ENCODE data around the gene RUVBL2. TPM values are rescaled to one million over a fixed set of nuclear protein-coding genes. Genes with fewer than 3 reads are reported as not detected.
A peak's percentile ranks its signal among the peaks of the same experiment; 100 is the strongest.

RUVBL2 gene
- polyA plus RNA-seq, 10 donors = 43.8 to 73.4 (median 52.0) TPM

DNA sequence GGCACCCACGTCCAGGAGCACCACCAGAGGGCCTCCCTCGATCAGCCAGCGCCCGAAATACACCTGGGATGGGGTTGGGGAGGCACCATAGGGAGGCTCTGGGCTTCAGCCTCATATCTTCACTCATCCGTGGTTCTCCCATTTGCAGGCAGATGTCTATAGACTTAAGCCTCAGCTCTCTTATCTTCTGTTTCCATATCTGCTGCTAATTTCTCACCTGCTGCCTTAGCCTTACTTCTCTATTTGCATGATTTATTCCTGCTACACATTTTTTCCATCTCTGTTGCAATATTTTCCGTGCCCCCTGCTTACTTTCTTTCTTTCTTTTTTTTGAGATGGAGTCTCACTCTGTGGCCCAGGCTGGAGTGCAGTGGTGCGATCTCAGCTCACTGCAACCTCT lies 6.4 kb upstream of the RUVBL2 start:
- no peak for DNase-seq

DNA sequence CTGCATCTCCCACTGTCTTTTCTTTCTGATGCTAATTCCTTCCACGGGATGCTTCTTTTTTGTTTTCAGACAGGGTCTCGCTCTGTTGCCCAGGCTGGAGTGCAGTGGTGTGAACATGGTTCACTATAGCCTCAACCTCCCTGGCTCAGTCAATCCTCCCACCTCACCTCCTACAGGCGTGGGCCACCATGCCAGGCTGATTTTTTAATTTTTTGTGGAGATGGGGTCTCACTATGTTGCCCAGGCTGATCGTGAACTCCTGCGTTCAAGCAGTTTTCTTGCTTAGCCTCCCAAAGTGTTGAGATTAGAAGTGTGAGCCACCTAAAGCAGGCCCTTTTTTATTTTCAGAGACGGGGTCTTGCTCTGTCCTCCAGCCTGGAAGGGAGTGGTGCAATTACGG lies 5.4 kb upstream of the RUVBL2 start:
- DNase-seq = no peak

DNA sequence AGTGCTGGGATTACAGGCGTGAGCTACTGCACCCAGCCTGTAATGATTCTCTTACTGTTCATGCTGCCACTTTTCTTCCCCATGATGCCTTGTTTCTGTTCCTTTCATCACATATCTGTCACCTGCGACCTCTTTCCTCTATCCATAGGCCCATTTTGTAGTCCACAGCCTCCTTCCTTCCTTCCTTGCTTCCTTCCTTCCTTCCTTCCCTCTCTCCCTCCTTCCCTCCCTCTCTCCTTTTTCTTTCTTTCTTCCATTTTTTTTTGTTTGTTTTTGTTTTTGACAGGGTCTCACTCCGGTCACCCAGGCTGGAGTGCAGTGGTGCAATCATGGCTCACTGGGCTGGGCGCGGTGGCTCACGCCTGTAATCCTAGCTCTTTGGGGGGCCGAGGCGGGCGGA lies 4.8 kb upstream of the RUVBL2 start:
- DNase-seq = no peak

DNA sequence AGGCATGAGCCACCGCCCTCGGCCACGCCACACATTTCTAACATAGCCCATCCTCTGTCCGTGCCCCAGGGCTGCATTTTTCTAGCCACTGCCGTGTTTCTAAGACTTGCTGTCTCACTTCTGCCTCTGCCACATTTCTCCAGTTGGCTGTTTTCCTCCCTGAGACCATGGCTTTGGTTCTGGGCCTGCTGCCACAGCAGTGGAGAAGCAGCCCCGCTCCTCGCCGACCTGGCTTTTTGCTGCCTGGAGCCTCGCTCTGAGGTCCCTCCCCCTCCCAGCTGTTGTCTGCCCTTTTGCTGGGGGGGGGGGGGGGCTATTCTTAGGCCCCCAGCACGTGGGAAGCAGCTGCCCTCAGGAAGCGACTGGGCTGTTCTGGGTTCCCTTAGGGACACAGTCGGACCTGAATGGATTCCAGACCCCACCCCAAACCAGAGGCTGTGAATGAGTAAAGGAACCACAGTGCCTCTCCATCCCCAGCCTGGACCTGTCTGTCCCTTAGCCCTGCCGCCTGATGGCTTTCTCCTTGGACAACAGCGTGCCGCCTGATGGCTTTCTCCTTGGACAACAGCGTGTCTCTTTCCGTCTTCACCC lies 3.9 kb upstream of the RUVBL2 start:
- peak; percentile 52 to 61 (median 60) for DNase-seq

DNA sequence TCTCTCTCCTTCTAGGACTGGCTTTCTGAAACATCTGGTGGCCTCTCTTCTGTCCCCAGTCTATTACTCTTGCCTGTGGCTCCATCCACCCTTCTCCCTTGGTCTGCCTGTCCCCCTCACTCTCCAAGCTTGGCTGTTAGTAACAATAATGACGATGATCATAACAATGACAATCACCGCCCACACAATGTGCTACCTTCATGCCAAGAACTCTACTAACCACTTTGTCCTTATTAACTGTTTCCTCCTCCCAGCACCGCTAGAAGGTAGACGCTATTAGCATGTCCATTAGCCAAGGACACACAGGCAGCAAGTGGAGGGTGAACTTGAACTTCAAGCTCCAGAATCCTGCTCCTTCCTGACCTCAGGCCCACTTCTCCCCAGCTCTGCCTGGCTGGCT lies 3.3 kb upstream of the RUVBL2 start:
- DNase-seq = no peak

DNA sequence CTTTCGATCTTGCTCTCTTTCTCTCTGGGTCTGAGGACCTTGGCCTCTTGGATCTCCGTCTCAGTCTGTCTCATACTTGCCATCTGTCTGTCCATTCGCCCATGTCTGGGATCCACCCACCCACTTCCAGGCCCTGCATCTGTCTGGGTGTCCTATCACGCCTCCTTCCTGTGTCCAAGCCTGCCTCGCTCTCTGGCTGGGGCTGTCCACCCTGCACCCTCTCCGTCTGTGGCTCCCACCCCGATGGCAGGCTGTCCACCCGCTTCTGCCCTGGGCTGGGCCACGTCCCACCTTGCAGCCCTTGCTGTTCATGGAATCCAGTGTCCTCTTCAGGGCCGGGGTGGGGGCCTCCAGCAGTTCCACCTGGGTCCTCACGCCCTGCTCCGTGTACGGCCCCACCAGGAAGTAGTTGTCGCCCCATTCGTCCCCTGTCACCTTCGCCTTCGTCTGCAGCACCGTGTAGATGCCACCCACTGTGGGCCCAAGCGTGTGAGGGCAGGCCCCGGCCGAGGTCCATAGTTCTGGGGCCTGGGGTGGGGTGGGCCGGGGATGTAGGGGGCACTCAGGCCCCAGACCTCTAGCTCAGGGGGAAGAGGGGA lies 2.6 kb upstream of the RUVBL2 start:
- DNase-seq = no peak

DNA sequence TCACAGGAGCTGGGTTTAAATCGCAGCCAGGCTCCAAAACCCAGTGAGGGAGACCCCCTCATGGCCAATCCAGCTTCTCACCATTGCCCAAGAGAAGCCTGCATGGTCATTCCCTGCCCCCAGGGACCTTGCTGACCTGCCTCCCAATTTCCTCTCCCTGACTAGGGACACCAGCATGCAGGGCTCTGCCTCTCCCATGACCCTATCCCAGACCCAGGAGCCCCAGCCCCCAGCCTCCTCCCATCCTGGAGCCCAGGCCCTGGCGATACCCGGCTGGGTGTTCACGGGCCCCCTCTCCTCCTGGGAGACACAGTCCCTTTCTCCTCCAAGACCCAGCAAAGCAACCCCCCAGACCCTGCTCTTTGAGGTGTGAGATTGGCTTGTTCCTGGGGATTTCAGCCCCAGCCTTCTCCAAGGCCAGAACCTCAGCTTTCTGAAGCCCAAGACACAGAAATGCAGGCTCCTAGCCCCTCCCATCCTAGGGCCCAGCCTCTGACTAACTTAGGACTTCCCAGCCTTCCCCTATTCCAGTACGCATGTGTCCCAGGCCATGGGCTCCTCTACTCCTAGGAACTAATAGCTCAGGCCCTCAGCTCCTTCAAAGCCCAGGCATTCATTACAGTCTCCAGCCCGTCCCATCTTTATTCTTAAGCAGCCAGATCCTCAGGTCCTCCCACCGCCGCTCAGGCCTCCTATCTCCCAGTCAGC lies 1.7 kb upstream of the RUVBL2 start:
- peak; percentile 75 to 89 (median 79) for DNase-seq

DNA sequence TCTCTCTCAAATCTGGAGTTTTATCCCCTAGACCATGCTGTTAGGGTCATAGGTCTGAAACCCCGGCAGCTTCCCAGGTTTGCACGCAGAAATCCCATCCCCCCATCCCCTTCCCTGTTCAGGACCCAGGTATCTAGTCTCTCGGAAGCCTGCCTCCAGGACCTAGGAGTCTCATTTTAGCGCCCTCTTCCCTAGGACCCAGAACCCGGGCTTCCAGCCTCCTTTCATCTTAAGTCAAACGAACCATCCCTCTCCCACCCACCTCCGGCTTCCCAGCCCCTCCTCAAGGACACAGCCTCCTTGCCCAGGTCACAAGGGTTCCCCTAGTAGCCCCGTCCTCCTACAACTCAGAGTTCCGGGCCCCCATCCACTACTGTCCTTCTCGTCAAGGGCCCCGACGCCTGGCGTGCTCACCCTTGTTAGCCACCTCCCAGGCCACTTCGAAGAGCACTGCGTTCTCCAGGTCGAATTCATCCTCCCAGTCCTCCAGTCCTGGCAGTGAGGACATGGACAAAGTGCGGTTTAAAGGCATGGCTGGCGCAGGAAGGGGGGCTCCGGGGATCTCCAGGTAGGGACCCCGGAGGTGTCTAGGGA lies 1.0 kb upstream of the RUVBL2 start:
- DNase-seq = peak in 1 of 3 donors; percentile 35

DNA sequence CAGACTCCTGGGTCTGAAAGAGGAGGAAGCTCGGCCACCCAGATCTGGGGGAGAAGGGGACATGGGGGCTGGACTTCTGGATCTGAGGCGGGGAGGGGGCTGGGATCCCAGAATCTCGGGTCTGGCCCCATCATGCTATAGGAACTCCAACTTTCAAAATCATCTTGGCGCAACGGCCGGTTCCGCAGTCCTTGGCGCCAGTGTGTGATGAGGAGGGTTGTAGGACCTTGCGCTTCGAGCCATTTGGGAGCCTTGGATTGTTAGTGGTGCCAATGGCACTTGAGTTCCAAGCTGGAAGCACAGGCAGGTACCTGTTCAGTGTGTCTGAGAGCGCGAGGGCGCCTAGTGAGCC lies 324 bp downstream of the RUVBL2 start:
- no peak for DNase-seq

DNA sequence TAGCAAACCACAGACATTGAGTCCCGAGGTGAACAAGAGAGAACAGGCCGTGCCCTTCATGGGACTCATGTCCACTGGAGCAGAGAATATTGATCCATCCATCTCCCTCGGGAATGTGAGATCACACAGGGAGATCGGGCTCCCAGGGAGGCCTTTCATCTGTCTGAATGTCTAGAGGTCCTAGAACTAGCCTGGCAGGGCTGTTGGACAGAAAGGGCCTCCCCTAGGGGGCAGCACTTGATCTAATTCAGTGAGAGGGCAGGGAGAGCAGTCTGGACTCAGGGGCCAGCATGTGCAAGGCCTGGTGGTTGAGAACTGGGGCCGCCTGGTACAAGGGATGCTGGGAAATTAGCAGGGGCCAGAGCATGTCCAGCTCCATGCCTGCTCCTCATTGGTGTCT lies 4.3 kb downstream of the RUVBL2 start:
- DNase-seq = no peak

DNA sequence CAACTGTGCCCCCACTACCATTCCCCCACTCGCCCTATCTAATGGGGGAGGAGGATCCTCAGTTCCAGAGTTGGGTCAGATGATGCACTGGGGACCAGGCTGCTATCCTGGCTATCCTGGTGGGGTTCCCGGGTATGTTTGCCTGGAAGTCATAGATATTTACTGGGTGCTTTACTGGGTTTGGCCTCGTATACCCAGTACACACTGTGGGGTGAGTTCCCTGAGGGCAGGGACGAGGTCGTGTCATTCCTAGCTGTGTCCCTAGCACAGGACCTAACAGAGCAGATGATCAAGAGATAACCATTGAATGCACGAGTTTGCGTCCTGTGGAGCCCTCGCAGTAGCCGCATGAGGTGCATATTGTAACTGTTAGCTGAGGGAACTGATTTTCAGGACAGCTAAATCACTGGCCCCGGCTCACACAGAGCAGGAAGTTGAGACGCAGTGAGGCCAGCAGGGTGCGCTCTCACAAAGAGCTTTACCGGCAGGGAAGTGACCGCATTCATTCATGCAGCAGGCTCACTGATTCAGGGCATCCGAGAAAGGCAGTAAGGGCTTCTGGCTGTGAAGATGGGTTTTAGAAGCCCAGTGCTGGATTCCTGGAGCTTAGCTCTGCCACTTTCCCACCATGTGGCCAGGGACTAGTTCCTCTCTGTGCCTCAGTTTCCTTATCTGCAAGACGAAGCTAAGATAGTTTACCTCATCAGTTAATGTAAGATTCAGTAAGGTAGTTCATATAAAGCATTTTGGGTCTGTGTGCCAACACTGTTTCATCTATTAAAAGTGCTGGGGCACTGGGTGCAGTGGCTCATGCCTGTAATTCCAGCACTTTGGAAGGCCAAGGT lies 6.0 kb downstream of the RUVBL2 start:
- peak in 1 of 3 donors; percentile 49 for DNase-seq

DNA sequence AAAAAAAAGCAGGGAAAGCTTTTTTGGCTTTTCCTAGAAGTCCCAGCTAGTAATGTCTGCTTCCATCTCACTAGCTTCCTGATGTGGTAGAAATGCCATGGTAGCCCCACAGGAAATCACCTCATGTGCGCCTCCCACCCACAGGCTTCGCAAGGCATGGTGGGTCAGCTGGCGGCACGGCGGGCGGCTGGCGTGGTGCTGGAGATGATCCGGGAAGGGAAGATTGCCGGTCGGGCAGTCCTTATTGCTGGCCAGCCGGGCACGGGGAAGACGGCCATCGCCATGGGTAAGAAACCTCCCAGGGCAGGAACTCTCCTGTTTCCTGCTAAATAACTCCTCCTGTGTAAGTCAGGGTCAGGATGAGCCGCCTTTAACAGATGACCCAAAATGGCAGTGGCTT lies 10.4 kb downstream of the RUVBL2 start:
- no peak for DNase-seq

DNA sequence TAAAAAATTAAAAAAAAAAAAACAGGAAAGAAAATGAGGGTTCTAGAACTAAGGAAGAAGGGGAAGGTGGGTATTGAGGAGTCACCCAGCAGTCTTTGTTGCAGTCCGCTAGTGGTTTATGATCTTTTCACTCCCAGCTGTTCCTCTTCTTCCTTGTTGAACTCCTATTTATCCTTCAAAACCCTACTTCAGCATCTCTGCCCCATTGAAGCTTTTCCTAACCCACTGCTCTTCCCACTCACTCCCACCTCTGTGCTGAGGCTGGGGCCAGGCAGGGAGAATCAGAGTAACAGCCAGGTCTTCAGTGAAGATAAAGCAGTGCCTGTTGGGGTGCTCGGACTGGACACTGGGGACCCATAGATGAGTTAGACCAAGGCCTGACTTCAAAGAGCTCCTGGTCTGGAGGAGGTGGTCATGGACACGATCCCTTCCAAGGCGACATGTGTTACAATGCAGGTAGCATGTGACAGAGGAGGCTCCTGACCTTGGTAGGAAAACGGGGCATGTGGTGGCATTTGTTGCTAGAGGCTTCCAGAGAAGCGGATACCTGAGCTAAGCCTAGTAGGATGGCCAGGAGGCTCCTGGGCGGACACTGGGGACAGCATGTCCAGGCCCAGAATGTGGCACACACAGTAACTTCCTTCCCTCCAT lies 11.4 kb downstream of the RUVBL2 start:
- DNase-seq = no peak

DNA sequence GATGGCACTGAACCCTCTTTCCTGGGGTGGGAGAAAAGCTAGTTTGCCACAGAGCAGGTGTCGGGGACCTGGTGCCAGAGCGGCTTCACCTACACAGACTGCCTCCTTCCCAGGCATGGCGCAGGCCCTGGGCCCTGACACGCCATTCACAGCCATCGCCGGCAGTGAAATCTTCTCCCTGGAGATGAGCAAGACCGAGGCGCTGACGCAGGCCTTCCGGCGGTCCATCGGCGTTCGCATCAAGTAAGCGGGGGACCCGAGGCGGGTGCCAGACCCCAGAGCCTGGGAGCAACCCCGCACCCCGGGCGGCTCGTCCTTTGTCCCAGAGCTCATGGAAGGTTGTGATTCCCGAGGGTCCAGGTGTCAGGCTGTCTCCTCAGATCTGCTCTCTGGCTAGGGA lies 13.2 kb downstream of the RUVBL2 start:
- no peak for DNase-seq

DNA sequence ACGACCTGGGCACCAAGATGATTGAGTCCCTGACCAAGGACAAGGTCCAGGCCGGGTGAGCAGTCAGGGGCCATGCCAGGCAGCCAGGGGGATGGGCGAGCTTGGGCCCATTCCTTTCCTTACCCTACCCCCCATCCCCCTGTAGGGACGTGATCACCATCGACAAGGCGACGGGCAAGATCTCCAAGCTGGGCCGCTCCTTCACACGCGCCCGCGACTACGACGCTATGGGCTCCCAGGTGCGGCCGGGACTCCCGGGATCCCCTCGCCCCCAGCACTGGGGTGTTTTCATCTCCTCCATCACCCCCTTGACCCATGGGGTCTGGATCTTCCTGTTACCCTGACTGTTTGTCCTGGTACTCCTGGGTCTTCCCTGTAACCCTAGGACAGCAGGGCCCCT lies 16.1 kb downstream of the RUVBL2 start:
- DNase-seq = no peak

DNA sequence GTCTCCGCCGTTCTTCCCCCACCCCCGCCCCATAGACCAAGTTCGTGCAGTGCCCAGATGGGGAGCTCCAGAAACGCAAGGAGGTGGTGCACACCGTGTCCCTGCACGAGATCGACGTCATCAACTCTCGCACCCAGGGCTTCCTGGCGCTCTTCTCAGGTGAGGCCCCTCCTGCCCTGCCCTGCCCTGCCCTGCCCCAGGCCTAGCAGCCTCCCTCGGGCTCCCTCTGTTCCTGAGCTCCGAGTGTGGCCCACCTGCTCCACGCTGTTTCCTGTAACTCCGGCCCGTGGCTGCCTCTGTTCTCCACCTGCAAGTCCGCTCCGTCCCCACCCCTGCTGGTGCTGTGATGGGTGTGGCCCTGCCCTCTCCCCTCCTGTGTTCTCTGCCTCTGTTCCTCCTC lies 16.8 kb downstream of the RUVBL2 start:
- no peak for DNase-seq

DNA sequence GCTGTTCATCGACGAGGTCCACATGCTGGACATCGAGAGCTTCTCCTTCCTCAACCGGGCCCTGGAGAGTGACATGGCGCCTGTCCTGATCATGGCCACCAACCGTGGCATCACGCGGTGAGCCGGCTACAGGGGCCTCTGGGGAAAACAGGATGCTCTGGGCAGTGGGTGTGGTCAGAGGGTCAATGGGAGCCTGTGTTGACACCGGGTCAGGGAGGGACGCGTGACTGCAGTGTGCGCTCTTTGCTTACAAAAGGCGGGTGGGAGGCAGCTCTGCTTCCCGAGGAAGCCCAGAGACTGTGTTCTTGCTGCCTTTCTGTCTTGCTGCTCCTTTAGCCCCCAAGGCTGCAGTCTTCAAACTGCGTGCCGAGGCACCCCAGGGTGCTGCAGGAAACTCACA lies 17.5 kb downstream of the RUVBL2 start:
- DNase-seq = no peak

DNA sequence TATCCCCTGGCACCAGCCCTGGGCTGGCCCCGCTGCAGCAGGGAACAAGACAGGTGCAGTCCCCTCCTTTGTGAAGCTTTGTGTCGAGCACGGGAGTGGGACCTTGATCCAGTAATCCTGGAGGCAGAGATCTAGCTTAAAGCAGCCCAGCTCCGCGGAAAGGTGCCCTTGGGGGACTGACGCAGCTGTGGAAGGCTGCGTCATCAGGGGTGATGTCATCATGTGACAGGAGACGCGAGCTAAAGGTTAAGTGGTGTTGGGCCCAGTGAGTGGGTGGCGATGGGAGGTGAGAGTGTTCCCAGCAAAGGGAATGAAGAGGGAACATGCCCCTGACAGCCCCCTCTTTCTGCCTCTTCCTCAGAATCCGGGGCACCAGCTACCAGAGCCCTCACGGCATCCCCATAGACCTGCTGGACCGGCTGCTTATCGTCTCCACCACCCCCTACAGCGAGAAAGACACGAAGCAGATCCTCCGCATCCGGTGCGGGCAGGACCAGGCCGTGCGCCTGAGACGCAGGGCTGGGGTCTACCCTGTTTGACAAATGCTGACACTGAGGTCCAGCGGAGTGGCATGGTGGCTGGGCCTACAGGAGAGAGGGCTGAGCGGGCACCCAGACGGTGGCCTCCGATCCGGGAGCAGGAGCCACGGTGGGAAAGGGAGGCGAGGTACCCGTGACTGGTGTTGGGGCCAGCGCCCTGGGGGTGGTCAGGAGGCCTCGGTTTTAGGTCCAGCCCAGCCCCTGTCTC lies 20.6 kb downstream of the RUVBL2 start:
- DNase-seq = no peak

DNA sequence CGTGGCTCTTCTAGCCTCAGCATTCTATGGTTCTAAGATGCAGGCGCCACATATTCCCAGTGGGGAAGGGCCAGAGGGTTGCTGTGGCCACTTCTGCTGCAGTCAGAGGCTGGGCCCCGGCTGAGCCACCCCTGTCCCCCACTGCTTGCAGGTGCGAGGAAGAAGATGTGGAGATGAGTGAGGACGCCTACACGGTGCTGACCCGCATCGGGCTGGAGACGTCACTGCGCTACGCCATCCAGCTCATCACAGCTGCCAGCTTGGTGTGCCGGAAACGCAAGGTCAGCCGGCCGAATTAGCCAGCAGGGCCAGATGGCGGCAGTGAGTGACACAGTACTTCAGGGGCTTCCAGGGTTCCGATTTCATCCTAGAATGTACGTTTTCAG lies 21.2 kb downstream of the RUVBL2 start:
- DNase-seq = no peak

DNA sequence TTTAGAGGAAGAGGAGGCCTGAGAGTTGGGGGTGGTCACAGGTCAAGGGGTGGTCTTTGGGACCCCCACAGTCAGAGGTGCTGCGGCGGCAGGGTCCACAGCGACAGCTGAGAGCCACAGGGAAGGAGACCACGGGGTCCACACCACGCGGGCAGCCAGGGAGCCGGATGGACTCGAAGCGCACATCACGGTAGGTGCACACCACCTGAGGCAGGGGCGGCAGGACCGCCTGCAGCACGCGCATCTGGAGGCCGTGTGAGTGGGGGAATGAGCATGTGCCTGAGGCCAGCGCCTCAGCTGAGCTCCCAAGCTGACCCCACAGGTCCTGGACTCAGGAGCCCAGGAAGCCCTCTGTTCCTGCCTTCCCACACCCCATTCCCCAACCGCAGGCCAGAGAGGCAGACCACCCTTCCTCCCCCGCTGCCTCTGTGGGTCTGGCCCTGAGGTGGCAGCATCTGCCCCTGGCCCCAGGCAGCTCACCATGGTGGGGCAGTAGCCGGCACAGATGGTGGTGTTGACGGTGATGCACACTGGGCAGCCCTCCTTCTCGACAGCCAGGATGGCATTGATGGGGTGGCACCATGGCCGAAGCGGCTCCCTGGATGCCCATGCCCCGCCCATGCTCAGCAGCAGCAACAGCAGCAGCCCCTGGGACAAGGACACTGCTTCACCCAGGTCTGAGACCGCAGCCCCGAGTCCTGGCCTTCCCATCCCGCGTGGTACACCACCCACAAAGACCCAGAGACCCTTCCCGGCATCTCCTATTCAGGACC lies 22.6 kb downstream of the RUVBL2 start:
- DNase-seq = no peak
